Muscle of leg (tissue), 11 donors: ENCODE results near the gene ASPN. TPM values are rescaled to one million over a fixed set of nuclear protein-coding genes. Genes with fewer than 3 reads are reported as not detected.

ENCODE experiments used
- DNase-seq: peaks from one replicate; pipeline ENCODE4 v3.0.0; 2013
- H3K27ac ChIP-seq: one replicate; pipeline ENCODE4 v1.5.1; 2013; ENCODE audit warnings: mild to moderate bottlenecking, low read length, control low read depth
- H3K27me3 ChIP-seq: one replicate; pipeline ENCODE4 v1.6.1; 2013; ENCODE audit warnings: low read length; ENCODE audit not compliant: control insufficient read depth, insufficient read depth
- H3K36me3 ChIP-seq: one replicate; pipeline ENCODE4 v1.6.1; 2013; ENCODE audit warnings: low read length; ENCODE audit not compliant: control insufficient read depth, insufficient read depth
- H3K4me1 ChIP-seq: one replicate; pipeline ENCODE4 v1.6.1; 2013; ENCODE audit warnings: low read length; ENCODE audit not compliant: control insufficient read depth, insufficient read depth
- H3K4me3 ChIP-seq: one replicate; pipeline ENCODE4 v1.5.1; 2013; ENCODE audit warnings: low read length, control low read depth
- H3K9me3 ChIP-seq: replicated peaks from 2 replicates; pipeline ENCODE4 v1.6.1; 2013; ENCODE audit warnings: low read depth, low read length; ENCODE audit not compliant: control insufficient read depth
- WGBS: methylation state at CpG from one replicate; pipeline ENCODE4 v1.1.5; 2013; ENCODE audit warnings: missing lambda C conversion rate; ENCODE audit not compliant: insufficient coverage; 5-methylcytosine and 5-hydroxymethylcytosine counted together
- polyA plus RNA-seq, 8 donors: library from polyadenylated mRNA; unstranded; fragments of 120-200 nt; gene quantifications; one replicate each; pipeline versions ENCODE4 v1.2.1 to v1.2.3, GENCODE V29; 2013; ENCODE audit warnings: inconsistent platforms in 1 of 8, low replicate concordance in 1 of 8; ENCODE audit not compliant: insufficient read length in 8 of 8, insufficient read depth in 1 of 8
- total RNA-seq: library from RNA; stranded (reverse); fragments of 120-200 nt; gene quantifications from one replicate; pipeline ENCODE4 v1.2.4, GENCODE V29; 2013

ASPN gene
- total and polyA plus RNA-seq, 9 donors, result 147 to 546 (median 259) TPM

- peak; percentile 95 for DNase-seq
- Histone ChIP-seq H3K4me1 (peaks cover 7% of the 10 kb centered on the region), H3K27ac (peak overlapping the region; percentile 80), H3K36me3 (peaks cover 3% of the 10 kb centered on the region), H3K4me3 (no peak overlapping the region), H3K9me3 (no peaks in the 10 kb centered on the region), H3K27me3 (no peaks in the 10 kb centered on the region)
- WGBS, result 40% methylated on average over 1 of the region's 5 CpGs
Observed at GRCh38 chr9:92496396-92497176, 14.3 kb upstream of the ASPN start.

GRCh38 chr9:92494856-92495255 lies 12.6 kb upstream of the ASPN start:
- Histone ChIP-seq H3K9me3 (no peaks in the 10 kb centered on the region), H3K36me3 (no peaks in the 10 kb centered on the region), H3K4me3 (no peak overlapping the region), H3K4me1 (peaks cover 10% of the 10 kb centered on the region), H3K27ac (no peak overlapping the region), H3K27me3 (no peaks in the 10 kb centered on the region)
- no CpG with 5 or more reads among the region's 2 CpGs for whole genome bisulfite sequencing
- no peak for DNase-seq

- Histone ChIP-seq H3K27ac (peak overlapping the region; percentile 76), H3K9me3 (no peaks in the 10 kb centered on the region), H3K36me3 (no peaks in the 10 kb centered on the region), H3K4me1 (peaks cover 18% of the 10 kb centered on the region), H3K27me3 (no peaks in the 10 kb centered on the region), H3K4me3 (no peak overlapping the region)
- 51% methylated on average over 8 of the region's 9 CpGs for WGBS
- no peak for DNase-seq
Observed at GRCh38 chr9:92493749-92494387, 11.6 kb upstream of the ASPN start.

- 33% methylated on average over 1 of the region's 3 CpGs for WGBS
- H3K27me3 ChIP-seq, result no peaks in the 10 kb centered on the region
- no peaks in the 10 kb centered on the region for H3K36me3 ChIP-seq
- no peak for DNase-seq
- no peak overlapping the region for H3K4me3 ChIP-seq
- H3K9me3 ChIP-seq, result no peaks in the 10 kb centered on the region
- peaks cover 18% of the 10 kb centered on the region for H3K4me1 ChIP-seq
- peak overlapping the region; percentile 76 for H3K27ac ChIP-seq
Observed at GRCh38 chr9:92492781-92493401, 10.6 kb upstream of the ASPN start.

- peaks cover 24% of the 10 kb centered on the region for H3K4me1 ChIP-seq
- no peaks in the 10 kb centered on the region for H3K36me3 ChIP-seq
- peak; percentile 89 for DNase-seq
- H3K4me3 ChIP-seq, result no peak overlapping the region
- 0% methylated on average over 1 of the region's 4 CpGs for WGBS
- H3K27ac ChIP-seq, result peak overlapping the region; percentile 95
- H3K9me3 ChIP-seq, result no peaks in the 10 kb centered on the region
- H3K27me3 ChIP-seq, result no peaks in the 10 kb centered on the region
Observed at GRCh38 chr9:92488681-92489550, 6.6 kb upstream of the ASPN start.

- 60% methylated on average over 1 of the region's 3 CpGs for WGBS
- Histone ChIP-seq H3K4me1 (peaks cover 26% of the 10 kb centered on the region), H3K4me3 (no peak overlapping the region), H3K27ac (peak overlapping the region; percentile 20), H3K27me3 (no peaks in the 10 kb centered on the region), H3K9me3 (no peaks in the 10 kb centered on the region), H3K36me3 (no peaks in the 10 kb centered on the region)
- DNase-seq, result no peak
Observed at GRCh38 chr9:92486371-92486770, 4.1 kb upstream of the ASPN start.

- Histone ChIP-seq H3K27me3 (no peaks in the 10 kb centered on the region), H3K27ac (peak overlapping the region; percentile 94), H3K4me1 (peaks cover 20% of the 10 kb centered on the region), H3K9me3 (no peaks in the 10 kb centered on the region), H3K36me3 (no peaks in the 10 kb centered on the region), H3K4me3 (no peak overlapping the region)
- WGBS, result no CpG with 5 or more reads among the region's 3 CpGs
- DNase-seq, result no peak
Observed at GRCh38 chr9:92484563-92484962, 2.3 kb upstream of the ASPN start.

- Histone ChIP-seq H3K4me1 (peaks cover 15% of the 10 kb centered on the region), H3K27me3 (no peaks in the 10 kb centered on the region), H3K4me3 (no peak overlapping the region), H3K27ac (peak overlapping the region; percentile 94), H3K9me3 (no peaks in the 10 kb centered on the region), H3K36me3 (no peaks in the 10 kb centered on the region)
- DNase-seq, result peak; percentile 84
- 50% methylated on average over 1 of the region's 5 CpGs for WGBS
Observed at GRCh38 chr9:92483627-92484545, 1.6 kb upstream of the ASPN start.

GRCh38 chr9:92482805-92483204 lies 499 bp upstream of the ASPN start:
- no peaks in the 10 kb centered on the region for H3K27me3 ChIP-seq
- H3K4me1 ChIP-seq, result peaks cover 15% of the 10 kb centered on the region
- H3K4me3 ChIP-seq, result no peak overlapping the region
- H3K9me3 ChIP-seq, result no peaks in the 10 kb centered on the region
- H3K36me3 ChIP-seq, result no peaks in the 10 kb centered on the region
- peak overlapping the region; percentile 94 for H3K27ac ChIP-seq
- peak; percentile 50 for DNase-seq
